ENCODE measurements around the gene EPS8L3.

- TF ChIP-seq POLR2AphosphoS5 (IDR thresholded peaks at IDR 0.05; ENCODE audit: low read depth, low read length) (no peak), SIN3A (IDR thresholded peaks at IDR 0.05; ENCODE audit: borderline replicate concordance, insufficient read depth, low read length) (no peak)
These were observed 11.7 kb upstream of the EPS8L3 start for GRCh38 chr1:109775398-109775797.

Data from PFSK-1 (cell line).